Germinal center (tissue), 1 donor: ENCODE measurements around the gene ASXL2.
"Not testable (repeated sequence)": the region's sequence is repeated elsewhere in the genome, so short reads cannot be mapped to it uniquely, and the experiment has no call there.

Experiments
- DNase-seq: peaks from one replicate; pipeline ENCODE4 v3.0.0; 2012; ENCODE audit warnings: mixed read lengths, low spot score

The ASXL2 gene

GRCh38 chr2:25833566-25833965, 44.7 kb downstream of the ASXL2 start:
- no peak for DNase-seq

GRCh38 chr2:25832897-25833296, 45.4 kb downstream of the ASXL2 start:
- no peak for DNase-seq

- no peak for DNase-seq
These were observed 46.4 kb downstream of the ASXL2 start for GRCh38 chr2:25831746-25832449.

GRCh38 chr2:25829828-25830227, 48.5 kb downstream of the ASXL2 start:
- no peak for DNase-seq

- DNase-seq: no peak
These were observed 48.9 kb downstream of the ASXL2 start for GRCh38 chr2:25829377-25829704.

- not testable (repeated sequence) for DNase-seq
These were observed 49.5 kb downstream of the ASXL2 start for GRCh38 chr2:25828532-25829376.

GRCh38 chr2:25825238-25825637, 53.0 kb downstream of the ASXL2 start:
- DNase-seq: no peak

- DNase-seq: no peak
These were observed 53.6 kb downstream of the ASXL2 start for GRCh38 chr2:25824718-25825117.

GRCh38 chr2:25824216-25824615, 54.1 kb downstream of the ASXL2 start:
- no peak for DNase-seq

- DNase-seq: peak; percentile 59
These were observed 55.8 kb downstream of the ASXL2 start for GRCh38 chr2:25822190-25823117.

GRCh38 chr2:25821225-25822056, 56.8 kb downstream of the ASXL2 start:
- no peak for DNase-seq

- DNase-seq: no peak
These were observed 58.7 kb downstream of the ASXL2 start for GRCh38 chr2:25819597-25820039.

- DNase-seq: no peak
These were observed 60.7 kb downstream of the ASXL2 start for GRCh38 chr2:25817630-25818029.

- no peak for DNase-seq
These were observed 61.3 kb downstream of the ASXL2 start for GRCh38 chr2:25817006-25817405.

GRCh38 chr2:25816249-25816648, 62.0 kb downstream of the ASXL2 start:
- DNase-seq: no peak

- no peak for DNase-seq
These were observed 63.6 kb downstream of the ASXL2 start for GRCh38 chr2:25814681-25815080.

GRCh38 chr2:25810428-25810827, 67.9 kb downstream of the ASXL2 start:
- no peak for DNase-seq

GRCh38 chr2:25809646-25810045, 68.6 kb downstream of the ASXL2 start:
- no peak for DNase-seq

- DNase-seq: no peak
These were observed 70.3 kb downstream of the ASXL2 start for GRCh38 chr2:25808006-25808383.

GRCh38 chr2:25806941-25807340, 71.3 kb downstream of the ASXL2 start:
- no peak for DNase-seq

- no peak for DNase-seq
These were observed 72.3 kb downstream of the ASXL2 start for GRCh38 chr2:25805987-25806386.

GRCh38 chr2:25804338-25804737, 73.9 kb downstream of the ASXL2 start:
- DNase-seq: no peak
